ENCODE measurements around the gene CCDC127.

DNA sequence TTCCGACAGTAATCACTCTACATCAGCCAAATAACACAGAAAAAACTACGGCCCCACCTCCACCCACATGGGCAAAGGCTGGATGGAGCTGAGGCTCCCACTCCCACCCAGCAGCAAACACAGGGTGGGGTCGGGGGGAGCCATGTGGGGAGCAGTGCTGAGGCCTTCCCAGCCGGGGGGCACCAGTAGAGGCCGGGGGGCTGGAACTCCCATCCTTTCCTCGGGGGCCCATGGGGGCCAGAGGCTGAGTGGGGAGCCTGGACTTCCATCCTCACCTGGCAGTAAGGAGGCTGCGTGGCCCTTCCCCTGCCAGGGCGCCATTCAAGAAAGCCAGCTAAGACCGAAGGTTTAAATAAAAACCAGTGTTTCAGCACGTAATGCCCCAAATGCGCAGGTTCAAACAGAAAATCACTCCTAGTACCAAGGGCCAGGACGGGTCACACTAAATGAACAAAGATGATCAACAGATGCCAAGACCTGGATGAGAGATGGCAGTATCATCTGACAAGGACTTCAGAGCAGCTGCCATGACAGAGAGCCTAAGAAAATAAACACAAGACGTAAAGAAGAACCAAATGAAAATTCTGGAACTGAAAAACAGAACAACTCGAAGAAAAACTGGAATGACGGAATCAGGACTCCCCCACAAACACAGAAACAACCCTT lies 9.4 kb downstream of the CCDC127 start:
- TF ChIP-seq, protein P1, sequence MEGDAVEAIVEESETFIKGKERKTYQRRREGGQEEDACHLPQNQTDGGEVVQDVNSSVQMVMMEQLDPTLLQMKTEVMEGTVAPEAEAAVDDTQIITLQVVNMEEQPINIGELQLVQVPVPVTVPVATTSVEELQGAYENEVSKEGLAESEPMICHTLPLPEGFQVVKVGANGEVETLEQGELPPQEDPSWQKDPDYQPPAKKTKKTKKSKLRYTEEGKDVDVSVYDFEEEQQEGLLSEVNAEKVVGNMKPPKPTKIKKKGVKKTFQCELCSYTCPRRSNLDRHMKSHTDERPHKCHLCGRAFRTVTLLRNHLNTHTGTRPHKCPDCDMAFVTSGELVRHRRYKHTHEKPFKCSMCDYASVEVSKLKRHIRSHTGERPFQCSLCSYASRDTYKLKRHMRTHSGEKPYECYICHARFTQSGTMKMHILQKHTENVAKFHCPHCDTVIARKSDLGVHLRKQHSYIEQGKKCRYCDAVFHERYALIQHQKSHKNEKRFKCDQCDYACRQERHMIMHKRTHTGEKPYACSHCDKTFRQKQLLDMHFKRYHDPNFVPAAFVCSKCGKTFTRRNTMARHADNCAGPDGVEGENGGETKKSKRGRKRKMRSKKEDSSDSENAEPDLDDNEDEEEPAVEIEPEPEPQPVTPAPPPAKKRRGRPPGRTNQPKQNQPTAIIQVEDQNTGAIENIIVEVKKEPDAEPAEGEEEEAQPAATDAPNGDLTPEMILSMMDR (IDR thresholded peaks at IDR 0.05; ENCODE audit: insufficient read depth, low read depth, low read length), result no peak
- TF ChIP-seq EZH2 (IDR thresholded peaks at IDR 0.05; ENCODE audit: insufficient read depth, low read length), result no peak
